ENCODE results near the gene IRF2. TPM values are rescaled to one million over a fixed set of nuclear protein-coding genes. Genes with fewer than 3 reads are reported as not detected.
A peak's percentile ranks its signal among the peaks of the same experiment; 100 is the strongest.

The IRF2 gene
- total RNA-seq, 4 donors from 2014 or later, result 23.7 to 36.8 (median 30.4) TPM

- peaks cover 0 to 25% (median 10%) of the 10 kb centered on the region in 4 donors for H3K4me1 ChIP-seq
- H3K36me3 ChIP-seq, result no peaks in the 10 kb centered on the region
- no peak for DNase-seq (ENCODE audit: low spot score in 2 of 2)
- no peak overlapping the region for H3K4me3 ChIP-seq
- no peaks in the 10 kb centered on the region for H3K9me3 ChIP-seq
- H3K27ac ChIP-seq, result no peak overlapping the region
- 91 to 94% methylated on average over 5 of the region's 5 CpGs for WGBS, 2 donors
- H3K27me3 ChIP-seq, result no peaks in the 10 kb centered on the region
- no peak for TF ChIP-seq POLR2A (IDR thresholded peaks at IDR 0.05)
- TF ChIP-seq, protein P1, sequence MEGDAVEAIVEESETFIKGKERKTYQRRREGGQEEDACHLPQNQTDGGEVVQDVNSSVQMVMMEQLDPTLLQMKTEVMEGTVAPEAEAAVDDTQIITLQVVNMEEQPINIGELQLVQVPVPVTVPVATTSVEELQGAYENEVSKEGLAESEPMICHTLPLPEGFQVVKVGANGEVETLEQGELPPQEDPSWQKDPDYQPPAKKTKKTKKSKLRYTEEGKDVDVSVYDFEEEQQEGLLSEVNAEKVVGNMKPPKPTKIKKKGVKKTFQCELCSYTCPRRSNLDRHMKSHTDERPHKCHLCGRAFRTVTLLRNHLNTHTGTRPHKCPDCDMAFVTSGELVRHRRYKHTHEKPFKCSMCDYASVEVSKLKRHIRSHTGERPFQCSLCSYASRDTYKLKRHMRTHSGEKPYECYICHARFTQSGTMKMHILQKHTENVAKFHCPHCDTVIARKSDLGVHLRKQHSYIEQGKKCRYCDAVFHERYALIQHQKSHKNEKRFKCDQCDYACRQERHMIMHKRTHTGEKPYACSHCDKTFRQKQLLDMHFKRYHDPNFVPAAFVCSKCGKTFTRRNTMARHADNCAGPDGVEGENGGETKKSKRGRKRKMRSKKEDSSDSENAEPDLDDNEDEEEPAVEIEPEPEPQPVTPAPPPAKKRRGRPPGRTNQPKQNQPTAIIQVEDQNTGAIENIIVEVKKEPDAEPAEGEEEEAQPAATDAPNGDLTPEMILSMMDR (IDR thresholded peaks at IDR 0.05), result no peak
- TF ChIP-seq EP300 (IDR thresholded peaks at IDR 0.05), result no peak
These were observed 121.5 kb downstream of the IRF2 start for GRCh38 chr4:184352891-184353290.

DNA sequence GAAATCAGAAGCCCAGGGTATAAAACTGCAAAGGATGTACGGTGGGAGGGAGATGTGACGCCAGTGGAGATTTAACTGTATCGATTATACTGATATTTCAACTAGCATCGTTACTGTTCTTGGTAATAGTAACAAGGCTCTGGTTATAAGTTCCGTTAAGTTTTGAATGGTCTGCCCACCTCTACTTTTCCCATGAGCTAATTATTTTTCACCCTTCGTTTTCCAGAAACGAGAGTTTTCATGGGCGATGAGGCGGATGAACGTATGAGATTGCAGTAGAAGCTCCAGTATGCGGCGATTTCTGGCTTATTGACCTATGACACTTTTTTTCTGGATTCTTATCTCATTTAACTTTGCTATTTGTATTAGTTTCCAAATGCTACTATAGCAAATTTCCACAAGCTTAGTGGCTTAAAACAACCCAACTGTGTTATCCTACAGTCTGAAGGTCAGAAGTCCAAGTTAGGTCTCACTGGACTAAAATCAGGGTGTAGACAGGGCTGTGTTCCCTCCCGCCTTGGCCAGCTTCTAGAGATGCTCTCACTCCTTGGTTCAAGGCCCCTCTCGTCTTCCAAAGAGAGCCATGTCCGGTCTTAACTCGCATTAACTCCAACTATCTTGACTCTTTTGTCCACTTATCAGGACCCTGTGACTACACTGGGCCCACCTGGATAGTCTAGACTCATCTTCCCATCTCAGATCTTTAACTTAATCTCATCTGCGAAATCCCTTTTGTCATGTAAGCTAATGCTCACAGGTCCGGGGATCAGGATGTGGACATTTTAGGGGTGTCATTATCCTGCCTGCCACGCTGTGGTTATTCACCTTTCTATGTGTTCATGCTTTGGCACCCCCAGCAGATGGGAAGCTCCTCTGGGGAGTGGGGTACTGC, 122.5 kb downstream of the IRF2 start:
- Histone ChIP-seq H3K36me3 (no peaks in the 10 kb centered on the region), H3K4me1 (peaks cover 0 to 36% (median 14%) of the 10 kb centered on the region in 4 donors), H3K27me3 (no peaks in the 10 kb centered on the region), H3K27ac (no peak overlapping the region), H3K4me3 (no peak overlapping the region), H3K9me3 (no peaks in the 10 kb centered on the region)
- 93 to 96% methylated on average over 19 of the region's 19 CpGs for WGBS, 2 donors
- DNase-seq (ENCODE audit: low spot score in 2 of 2), result no peak
- TF ChIP-seq POLR2A (IDR thresholded peaks at IDR 0.05), result no peak
- TF ChIP-seq, protein P1 (IDR thresholded peaks at IDR 0.05), result no peak
- no peak for TF ChIP-seq EP300 (IDR thresholded peaks at IDR 0.05)

GRCh38 chr4:184350964-184351363, 123.4 kb downstream of the IRF2 start:
- Histone ChIP-seq H3K27ac (no peak overlapping the region), H3K4me1 (peaks cover 0 to 36% (median 14%) of the 10 kb centered on the region in 4 donors), H3K36me3 (no peaks in the 10 kb centered on the region), H3K4me3 (no peak overlapping the region), H3K9me3 (no peaks in the 10 kb centered on the region), H3K27me3 (no peaks in the 10 kb centered on the region)
- DNase-seq (ENCODE audit: low spot score in 2 of 2), result no peak
- TF ChIP-seq, protein P1 (IDR thresholded peaks at IDR 0.05), result no peak
- TF ChIP-seq POLR2A (IDR thresholded peaks at IDR 0.05) (no peak), EP300 (IDR thresholded peaks at IDR 0.05) (no peak)
- 97 to 98% methylated on average over 5 of the region's 5 CpGs for WGBS, 2 donors

GRCh38 chr4:184350213-184350817, 124.0 kb downstream of the IRF2 start:
- Histone ChIP-seq H3K36me3 (no peaks in the 10 kb centered on the region), H3K27ac (peak overlapping the region in 1 of 4 donors; percentile 58), H3K4me1 (peaks cover 0 to 29% (median 13%) of the 10 kb centered on the region in 4 donors), H3K27me3 (no peaks in the 10 kb centered on the region), H3K4me3 (no peak overlapping the region), H3K9me3 (no peaks in the 10 kb centered on the region)
- no peak for DNase-seq (ENCODE audit: low spot score in 2 of 2)
- 86 to 90% methylated on average over 9 of the region's 9 CpGs for WGBS, 2 donors
- TF ChIP-seq EP300 (IDR thresholded peaks at IDR 0.05) (no peak), POLR2A (IDR thresholded peaks at IDR 0.05) (no peak)
- TF ChIP-seq, protein P1 (IDR thresholded peaks at IDR 0.05), result no peak
